CD4-positive, alpha-beta T cell (primary cell): ENCODE data around the gene MAGEA2. TPM values are rescaled to one million over a fixed set of nuclear protein-coding genes. Genes with fewer than 3 reads are reported as not detected.
"Not testable (repeated sequence)": the region's sequence is repeated elsewhere in the genome, so short reads cannot be mapped to it uniquely, and the experiment has no call there.

ENCODE experiments used
- ATAC-seq: fragments of 200-7000 bp; cut with Tn5 transposase; one replicate; pipeline ENCODE4 v1.10.0; 2022; ENCODE audit warnings: mild to moderate bottlenecking; ENCODE audit not compliant: poor library complexity
- CTCF ChIA-PET: fragments of 350-600 bp; sonication (Branson Sonifier 250); formaldehyde crosslinking; loops from one replicate; lab custom pipeline; 2021; ENCODE audit warnings: antibody characterized with exemption, inconsistent platforms; lab: Charles Lee
- POLR2A ChIA-PET: fragments of 350-600 bp; sonication (Branson Sonifier 250); formaldehyde crosslinking; loops from one replicate; lab custom pipeline; 2021; ENCODE audit warnings: antibody characterized with exemption, inconsistent platforms; lab: Charles Lee
- DNase-seq, 14 experiments: peaks; one replicate each; pipeline ENCODE4 v3.0.0-alpha.2; 2013 to 2020; ENCODE audit warnings: mixed read lengths in 2 of 14
- H3K27ac ChIP-seq, 2 donors: one replicate each; pipeline versions ENCODE4 v1.5.1 to v1.7.0; 2013; ENCODE audit warnings: low read length in 2 of 2, low read depth in 1 of 2, mild to moderate bottlenecking in 1 of 2
- H3K27me3 ChIP-seq, 2 experiments: 1 replicate in 1 of 2; 2 replicates in 1 of 2; pipeline versions ENCODE4 v1.6.1 to v1.7.0; 2013; ENCODE audit warnings: low read length in 2 of 2, control low read depth in 1 of 2, mild to moderate bottlenecking in 1 of 2, moderate library complexity in 1 of 2; ENCODE audit not compliant: insufficient read depth in 2 of 2, control insufficient read depth in 1 of 2
- H3K36me3 ChIP-seq: one replicate; pipeline ENCODE4 v1.6.1; 2013; ENCODE audit warnings: low read length, control low read depth; ENCODE audit not compliant: insufficient read depth
- H3K4me1 ChIP-seq: one replicate; pipeline ENCODE4 v1.6.1; 2013; ENCODE audit warnings: low read length, control low read depth; ENCODE audit not compliant: insufficient read depth
- H3K4me3 ChIP-seq: one replicate; pipeline ENCODE4 v1.5.1; 2013; ENCODE audit warnings: mild to moderate bottlenecking, low read length, moderate library complexity
- H3K9me3 ChIP-seq, 2 experiments: 1 replicate in 1 of 2; 2 replicates in 1 of 2; pipeline versions ENCODE4 v1.6.1 to v1.7.0; 2013; ENCODE audit warnings: low read length in 2 of 2, mild to moderate bottlenecking in 2 of 2, control low read depth in 1 of 2, moderate library complexity in 1 of 2; ENCODE audit not compliant: control insufficient read depth in 1 of 2, insufficient read depth in 1 of 2
- H3K27ac Mint-ChIP-seq: one replicate; pipeline ENCODE4 v1.8.0; 2020; ENCODE audit warnings: mixed read lengths
- H3K27me3 Mint-ChIP-seq: one replicate; pipeline ENCODE4 v1.8.0; 2021; ENCODE audit warnings: mixed read lengths
- H3K36me3 Mint-ChIP-seq: one replicate; pipeline ENCODE4 v1.8.0; 2021; ENCODE audit warnings: low read depth, mixed read lengths
- H3K4me1 Mint-ChIP-seq: one replicate; pipeline ENCODE4 v1.8.0; 2021; ENCODE audit warnings: low read depth, mixed read lengths
- H3K4me3 Mint-ChIP-seq: one replicate; pipeline ENCODE4 v1.8.0; 2020; ENCODE audit warnings: mild to moderate bottlenecking, mixed read lengths
- H3K9me3 Mint-ChIP-seq: one replicate; pipeline ENCODE4 v1.8.0; 2020; ENCODE audit warnings: mixed read lengths
- CTCF ChIP-seq: fragments of 200-600 bp; IDR thresholded peaks from one replicate; pipeline ENCODE4 v1.8.0; 2022; ENCODE audit warnings: antibody characterized with exemption, mild to moderate bottlenecking
- intact Hi-C, 2 experiments: fragments of 100-400 bp; cut with DNase I in 1 of 2; cut with micrococcal nuclease in 1 of 2; formaldehyde crosslinking; loops; one replicate each; pipeline versions ENCODE4 v1.15.1 to v1.9.0; 2023 to 2025; cut with DNase I, micrococcal nuclease
- total RNA-seq, 174 experiments: library from RNA in 2 of 174; stranded (reverse) in 2 of 174; gene quantifications; one replicate each; pipeline ENCODE4 v1.2.3 and lab custom pipeline; 2021 to 2026

Gene MAGEA2
- total RNA-seq, 2 experiments from 2014 or later, result not detected

- H3K27ac ChIP-seq, H3K4me1 ChIP-seq, H3K4me3 Mint-ChIP-seq, ATAC-seq, H3K9me3 ChIP-seq, H3K27me3 Mint-ChIP-seq, CTCF ChIA-PET, H3K36me3 Mint-ChIP-seq, H3K9me3 Mint-ChIP-seq, H3K27ac Mint-ChIP-seq, H3K4me1 Mint-ChIP-seq, H3K36me3 ChIP-seq, POLR2A ChIA-PET, H3K27me3 ChIP-seq, H3K4me3 ChIP-seq, intact Hi-C loops, DNase-seq: not testable (repeated sequence)
Measured at GRCh38 chrX:152761582-152761981, 7.9 kb upstream of the MAGEA2 start.

- intact Hi-C loops, H3K4me1 Mint-ChIP-seq, H3K27me3 ChIP-seq, CTCF ChIA-PET, H3K4me3 Mint-ChIP-seq, H3K27me3 Mint-ChIP-seq, H3K9me3 ChIP-seq, DNase-seq, H3K36me3 Mint-ChIP-seq, ATAC-seq, H3K4me3 ChIP-seq, H3K9me3 Mint-ChIP-seq, H3K36me3 ChIP-seq, H3K4me1 ChIP-seq, H3K27ac Mint-ChIP-seq, POLR2A ChIA-PET, H3K27ac ChIP-seq: not testable (repeated sequence)
Measured at GRCh38 chrX:152759544-152759943, 5.9 kb upstream of the MAGEA2 start.

- H3K36me3 Mint-ChIP-seq, H3K4me3 Mint-ChIP-seq, H3K27me3 Mint-ChIP-seq, H3K27me3 ChIP-seq, H3K9me3 Mint-ChIP-seq, POLR2A ChIA-PET, H3K36me3 ChIP-seq, CTCF ChIA-PET, DNase-seq, ATAC-seq, H3K4me1 Mint-ChIP-seq, H3K9me3 ChIP-seq, H3K27ac ChIP-seq, intact Hi-C loops, H3K27ac Mint-ChIP-seq, H3K4me1 ChIP-seq, H3K4me3 ChIP-seq: not testable (repeated sequence)
Measured at GRCh38 chrX:152758918-152759317, 5.3 kb upstream of the MAGEA2 start, which contains the start of gene CSAG3. Gene CSAG3, plus strand, starts transcription at chrX:152759218.

GRCh38 chrX:152754871-152755270, 1.2 kb upstream of the MAGEA2 start:
- H3K36me3 Mint-ChIP-seq, H3K9me3 Mint-ChIP-seq, H3K4me1 ChIP-seq, H3K27ac Mint-ChIP-seq, H3K4me3 Mint-ChIP-seq, H3K27ac ChIP-seq, H3K4me1 Mint-ChIP-seq, H3K9me3 ChIP-seq, H3K4me3 ChIP-seq, H3K36me3 ChIP-seq, intact Hi-C loops, POLR2A ChIA-PET, H3K27me3 ChIP-seq, CTCF ChIA-PET, H3K27me3 Mint-ChIP-seq, ATAC-seq, DNase-seq: not testable (repeated sequence)

- TF ChIP-seq CTCF, result no peak
- H3K36me3 Mint-ChIP-seq, result no peaks in the 10 kb centered on the region
- POLR2A ChIA-PET, result no interaction called here
- H3K27me3 Mint-ChIP-seq, result no peaks in the 10 kb centered on the region
- no peaks in the 10 kb centered on the region for H3K27me3 ChIP-seq
- H3K4me1 ChIP-seq, result no peaks in the 10 kb centered on the region
- no peaks in the 10 kb centered on the region for H3K9me3 ChIP-seq
- no peak overlapping the region for H3K4me3 Mint-ChIP-seq
- no peaks in the 10 kb centered on the region for H3K36me3 ChIP-seq
- DNase-seq, result no peak
- CTCF ChIA-PET, result no interaction called here
- no peaks in the 10 kb centered on the region for H3K9me3 Mint-ChIP-seq
- H3K4me3 ChIP-seq, result no peak overlapping the region
- no peaks in the 10 kb centered on the region for H3K4me1 Mint-ChIP-seq
- H3K27ac ChIP-seq, result no peak overlapping the region
- intact Hi-C loops, result no loop called here
- no peak for ATAC-seq
- no peak overlapping the region for H3K27ac Mint-ChIP-seq
Measured at GRCh38 chrX:152738560-152738959, 15.1 kb downstream of the MAGEA2 start.

GRCh38 chrX:152736528-152736927, 17.1 kb downstream of the MAGEA2 start:
- DNase-seq, H3K36me3 ChIP-seq, CTCF ChIA-PET, H3K9me3 Mint-ChIP-seq, H3K36me3 Mint-ChIP-seq, H3K27me3 ChIP-seq, H3K4me3 Mint-ChIP-seq, intact Hi-C loops, H3K4me1 Mint-ChIP-seq, H3K27ac Mint-ChIP-seq, H3K4me1 ChIP-seq, H3K27me3 Mint-ChIP-seq, ATAC-seq, H3K4me3 ChIP-seq, H3K27ac ChIP-seq, H3K9me3 ChIP-seq, POLR2A ChIA-PET: not testable (repeated sequence)
